HG03039 (cell line): Measurements from ENCODE around the gene TBX15.

Source experiments
- ATAC-seq: cut with Tn5 transposase; IDR thresholded peaks from one replicate; pipeline ENCODE4 v1.9.1; 2021; ENCODE audit warnings: mild to moderate bottlenecking, moderate library complexity; ENCODE audit not compliant: unreplicated experiment

Gene TBX15

DNA sequence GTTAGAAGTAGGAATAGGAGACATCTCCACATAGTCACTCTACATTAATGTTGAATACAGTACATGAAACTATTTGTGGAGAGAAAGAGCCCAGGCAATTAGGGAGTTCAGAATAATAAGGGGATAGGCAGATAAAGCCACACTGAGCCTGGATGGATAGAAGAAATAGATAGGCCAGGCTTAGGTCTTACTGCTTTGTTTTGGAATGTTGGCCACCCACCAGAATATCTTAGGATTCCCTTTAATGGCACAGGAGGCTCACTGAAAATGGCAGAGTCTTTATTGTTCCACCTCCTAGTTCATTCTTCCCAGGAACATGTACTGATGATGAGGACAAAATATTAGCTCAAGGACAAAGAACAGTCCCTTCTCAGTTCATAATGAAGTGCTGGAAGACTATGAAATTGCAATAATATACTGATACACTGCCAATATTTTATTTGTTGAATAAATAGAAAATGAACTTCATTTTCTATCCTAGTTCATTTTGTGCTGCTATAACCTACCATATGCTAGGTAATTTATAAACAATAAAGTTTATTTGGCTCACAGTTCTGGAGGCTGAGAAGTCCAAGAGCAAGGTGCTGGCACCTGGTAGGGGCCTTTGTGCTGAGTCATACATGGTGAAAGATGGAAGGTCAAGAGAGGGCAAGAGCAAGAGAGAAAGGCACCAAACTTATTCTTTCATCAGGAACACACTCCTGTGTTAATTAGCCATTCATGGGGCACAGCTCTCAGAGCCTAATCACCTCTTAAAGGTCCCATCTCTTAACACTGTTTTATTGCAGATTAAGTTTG is 87.3 kb downstream of the TBX15 start:
- ATAC-seq = no peak

DNA sequence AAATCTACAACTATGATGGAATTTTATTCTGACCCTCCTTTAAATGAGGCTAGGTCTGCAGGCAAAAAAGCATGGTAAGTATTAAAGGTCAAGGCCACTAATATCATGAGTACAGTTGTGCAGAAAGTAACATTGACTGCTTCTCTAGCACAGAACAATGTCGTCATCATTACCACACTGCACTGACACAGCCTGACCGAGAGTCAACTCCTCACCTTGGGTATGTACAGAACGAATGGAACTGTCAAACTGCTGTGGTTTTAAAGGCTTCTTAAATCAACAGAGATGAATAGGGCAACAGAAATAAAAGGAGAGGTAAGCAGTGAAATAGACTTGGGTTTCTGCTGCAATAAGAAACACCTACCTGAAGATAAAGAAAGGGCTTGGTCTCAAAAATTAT is 88.8 kb downstream of the TBX15 start:
- ATAC-seq = no peak

DNA sequence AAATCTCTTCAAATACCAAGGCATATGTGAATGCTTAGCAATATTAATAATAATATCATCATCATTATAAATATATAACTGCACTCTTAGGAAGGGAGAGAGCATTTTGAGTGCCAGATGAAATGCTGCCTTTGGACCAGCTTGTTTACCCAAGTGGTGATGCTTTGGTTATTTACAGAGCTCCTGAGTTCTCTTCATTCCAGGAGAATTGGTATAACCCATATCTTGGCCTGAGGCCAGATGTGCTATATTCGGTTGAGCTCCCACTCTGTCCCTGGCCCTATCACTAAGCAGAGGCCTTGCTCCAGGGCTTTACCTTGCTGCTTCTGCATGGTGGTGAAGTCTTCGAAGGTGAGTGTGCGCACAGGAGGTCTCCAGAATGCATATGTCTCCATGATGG is 89.4 kb downstream of the TBX15 start:
- no peak for ATAC-seq

DNA sequence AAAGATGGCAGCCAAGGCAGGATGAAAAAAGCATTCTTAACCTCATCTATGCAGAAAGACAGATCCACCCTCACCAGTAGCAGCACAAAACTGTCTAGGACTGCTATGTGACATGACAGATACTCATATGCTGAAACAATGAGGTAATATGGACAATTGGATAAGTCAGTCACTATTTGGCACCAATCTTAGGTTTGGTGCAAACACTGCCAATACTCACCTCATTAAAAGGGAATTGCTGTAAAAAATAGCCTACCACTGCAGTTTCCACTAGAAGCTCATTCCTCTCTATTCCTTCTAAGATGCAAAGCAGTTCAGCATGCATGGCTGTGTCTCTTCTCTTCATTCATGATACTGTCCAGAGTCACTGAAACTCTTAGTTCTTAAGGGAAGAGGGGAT is 91.7 kb downstream of the TBX15 start:
- ATAC-seq = no peak

DNA sequence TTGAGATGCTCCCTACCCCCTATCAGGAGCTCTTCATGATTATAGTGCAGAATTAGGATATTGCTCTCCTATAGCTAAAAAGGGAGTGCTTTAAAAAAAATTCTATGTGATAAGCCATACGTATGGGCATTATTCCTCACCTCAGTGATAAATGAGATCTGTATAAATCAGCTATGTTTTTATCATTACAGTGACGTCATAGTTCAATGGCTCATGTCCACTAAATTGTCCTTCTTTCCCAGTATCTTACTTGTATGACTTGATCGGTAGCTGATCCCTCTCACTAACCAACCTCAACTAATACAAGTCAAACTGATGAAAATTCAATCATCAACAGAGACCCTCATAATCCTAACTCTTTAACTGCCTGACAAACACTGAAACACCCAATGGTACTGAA is 93.3 kb downstream of the TBX15 start:
- ATAC-seq = no peak

DNA sequence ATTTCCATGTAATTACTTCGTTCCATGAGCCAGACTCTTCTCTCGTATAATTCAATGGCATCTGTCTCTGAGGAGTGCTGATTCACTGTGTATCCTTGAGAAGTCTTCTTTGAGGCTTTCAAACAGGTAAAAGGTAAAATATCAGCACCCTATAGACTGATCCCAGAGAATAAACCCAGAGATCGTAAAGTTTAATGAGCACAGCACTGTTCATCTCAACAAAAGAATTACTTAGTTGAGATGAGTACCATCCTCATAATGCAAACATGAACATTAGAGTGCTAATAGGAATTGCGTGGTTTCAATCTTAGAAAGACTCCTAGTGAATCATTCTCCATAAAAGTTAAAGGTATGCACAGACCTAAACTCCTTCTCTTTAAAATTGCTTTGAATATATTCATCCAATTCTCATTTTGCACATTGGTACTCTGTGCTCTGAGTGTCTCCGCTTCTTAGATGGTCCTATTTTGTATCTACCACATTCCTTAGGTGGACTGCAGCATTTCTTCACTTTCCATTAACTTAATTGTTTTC is 97.2 kb downstream of the TBX15 start:
- no peak for ATAC-seq

DNA sequence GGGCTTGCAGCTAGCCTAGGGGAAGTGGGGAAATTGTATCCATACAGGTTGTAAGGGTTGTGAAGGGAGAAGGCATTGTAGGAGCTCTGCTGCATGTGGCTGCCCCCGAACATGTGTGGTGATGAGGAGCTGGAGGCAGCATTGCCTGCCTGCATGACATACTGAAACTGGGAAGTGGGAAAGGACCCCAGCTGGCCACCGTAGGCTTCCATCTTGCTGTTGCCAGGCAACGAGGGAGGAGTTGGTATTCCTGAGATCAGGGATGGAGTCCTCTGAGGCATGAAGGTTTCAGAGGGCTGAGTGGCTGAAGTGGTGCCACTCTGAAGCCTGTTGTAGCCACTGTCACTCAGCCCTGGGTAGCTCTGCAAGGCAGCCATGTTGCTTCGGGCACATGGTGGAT is 103.2 kb downstream of the TBX15 start:
- ATAC-seq = no peak

DNA sequence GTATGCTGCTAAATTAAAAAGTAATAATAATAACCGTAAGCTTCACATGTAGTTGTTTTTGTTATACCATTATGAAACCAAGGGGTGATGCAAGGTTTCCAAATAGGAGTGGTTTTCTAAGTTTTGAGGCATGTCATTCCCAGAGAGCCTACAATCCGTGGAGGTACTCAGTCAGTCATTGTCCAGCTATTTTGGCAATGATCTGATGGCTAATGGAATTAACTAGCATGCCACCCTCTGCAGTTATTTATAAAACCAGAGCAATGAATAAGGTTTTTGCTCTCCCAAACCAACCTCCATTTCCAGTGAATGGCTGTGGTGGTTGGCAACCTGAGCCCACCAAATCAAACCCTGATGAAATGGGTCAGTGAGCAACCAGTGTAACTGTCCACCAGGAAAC is 106.4 kb downstream of the TBX15 start:
- ATAC-seq = no peak

DNA sequence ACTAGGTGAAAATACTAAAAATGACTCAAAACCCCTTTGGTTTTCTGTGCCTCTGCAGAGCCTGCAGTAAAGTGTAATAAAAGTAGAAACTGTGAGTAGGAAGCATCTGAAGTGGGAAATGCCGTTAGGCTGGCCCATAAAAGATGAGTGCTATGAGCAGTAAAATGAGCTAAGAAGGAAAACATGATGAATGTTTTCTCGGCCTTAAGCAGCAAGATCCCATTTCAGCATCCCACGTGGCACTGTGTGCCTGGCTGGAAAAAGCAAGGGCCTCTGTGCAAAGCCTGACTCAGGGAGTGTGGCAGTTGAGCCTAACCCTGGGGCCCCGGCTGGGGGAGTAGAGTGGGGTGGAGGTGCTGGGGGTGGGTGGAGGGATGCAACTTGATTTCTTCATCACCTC is 109.5 kb downstream of the TBX15 start:
- ATAC-seq = no peak

DNA sequence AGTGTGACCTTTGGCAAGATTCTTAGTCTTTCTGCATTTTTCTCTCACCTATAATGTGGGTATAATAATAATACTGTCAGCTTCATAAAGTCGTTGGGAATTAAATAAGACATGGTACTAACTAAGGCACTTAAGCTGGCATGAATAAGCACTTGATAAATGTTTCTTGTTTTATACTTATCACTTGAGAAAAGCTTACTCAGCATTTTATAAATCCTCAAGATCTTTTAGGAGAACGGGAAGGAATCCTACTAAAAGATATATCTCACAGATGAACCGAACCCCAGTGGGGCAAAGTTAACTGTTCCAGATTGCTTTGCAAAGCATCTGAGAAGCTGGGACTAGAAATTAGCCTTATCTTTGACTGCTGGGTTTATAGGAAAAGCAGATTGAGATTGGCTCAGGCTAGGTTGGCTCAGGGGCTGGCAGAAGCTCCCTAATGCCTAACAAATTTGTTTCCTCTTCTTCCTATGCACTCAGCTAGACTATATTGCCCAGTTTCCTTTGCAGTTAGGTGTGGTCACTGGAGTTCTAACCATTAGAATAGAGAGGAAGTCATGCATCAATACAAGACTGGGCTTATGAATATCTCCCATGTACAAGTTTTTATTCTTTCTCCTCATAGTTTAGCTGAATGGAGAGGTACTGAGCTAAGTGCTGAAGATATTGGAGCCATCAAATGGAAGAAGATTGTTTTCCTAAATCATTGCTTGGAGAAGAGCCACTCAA is 110.3 kb downstream of the TBX15 start:
- ATAC-seq = no peak

DNA sequence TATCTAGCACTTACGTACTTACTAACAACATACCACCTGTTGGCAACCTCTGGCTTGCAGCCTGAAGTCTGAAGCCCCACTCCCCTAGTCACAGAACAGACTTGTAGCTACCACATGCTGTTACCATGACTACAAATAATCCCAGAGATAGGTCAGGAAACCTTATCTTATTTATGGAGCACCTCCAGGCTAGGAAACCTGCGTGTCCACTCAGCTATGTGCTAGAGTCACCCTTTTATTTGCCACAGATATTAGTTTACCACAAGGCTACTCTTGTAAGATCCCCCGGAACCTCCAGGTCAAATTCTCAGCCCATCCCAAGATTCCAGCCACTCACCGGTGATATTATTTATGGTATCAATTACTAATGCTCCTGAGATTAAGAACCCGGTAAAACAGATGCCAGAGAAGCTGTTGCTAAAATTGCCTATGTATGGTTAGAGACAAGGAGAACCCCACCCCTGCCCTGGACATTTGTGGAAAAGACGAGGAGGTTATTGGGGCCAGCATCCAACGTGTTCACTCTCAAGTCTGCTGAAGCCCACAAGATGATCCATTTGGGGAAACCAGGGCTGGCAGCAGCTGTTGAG is 116.5 kb downstream of the TBX15 start:
- ATAC-seq = no peak

DNA sequence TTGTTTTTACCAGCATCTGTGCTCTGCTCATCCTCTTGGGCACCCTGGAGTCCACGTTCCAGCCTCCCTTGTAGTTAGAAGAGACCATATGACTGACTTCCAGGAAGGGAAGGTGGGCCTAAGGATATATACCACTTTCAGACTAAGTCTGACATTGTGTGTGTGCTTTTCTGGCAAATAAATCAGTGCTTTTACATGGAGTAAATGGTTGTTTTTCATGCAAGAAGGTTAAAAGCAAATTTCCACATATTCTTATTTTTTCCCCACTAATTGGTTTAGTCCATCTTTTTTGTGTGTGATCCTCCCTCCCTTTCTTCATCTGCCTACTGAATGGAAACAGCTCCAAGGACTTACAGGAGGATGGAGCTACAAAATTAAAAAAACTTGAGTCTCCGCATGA is 119.8 kb downstream of the TBX15 start:
- no peak for ATAC-seq

DNA sequence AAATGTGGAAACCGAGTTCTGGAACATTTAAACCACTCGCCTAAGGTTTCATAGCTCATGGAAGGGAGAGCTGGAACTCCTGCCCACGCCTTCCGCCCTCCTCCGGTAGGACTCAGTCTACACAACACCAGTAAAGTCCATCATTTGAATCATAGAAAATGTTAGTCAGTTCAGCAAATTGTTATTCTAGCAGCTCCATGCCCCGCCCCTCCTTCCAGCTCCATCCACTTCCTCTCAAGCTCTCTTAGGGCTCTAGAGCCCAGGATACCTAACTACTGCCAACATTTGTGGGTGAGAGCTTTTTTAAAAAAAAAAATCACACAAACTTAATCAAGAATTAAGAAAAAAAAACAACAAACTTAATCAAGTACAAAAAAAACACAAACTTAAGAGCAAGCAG is 121.8 kb downstream of the TBX15 start:
- ATAC-seq = no peak

DNA sequence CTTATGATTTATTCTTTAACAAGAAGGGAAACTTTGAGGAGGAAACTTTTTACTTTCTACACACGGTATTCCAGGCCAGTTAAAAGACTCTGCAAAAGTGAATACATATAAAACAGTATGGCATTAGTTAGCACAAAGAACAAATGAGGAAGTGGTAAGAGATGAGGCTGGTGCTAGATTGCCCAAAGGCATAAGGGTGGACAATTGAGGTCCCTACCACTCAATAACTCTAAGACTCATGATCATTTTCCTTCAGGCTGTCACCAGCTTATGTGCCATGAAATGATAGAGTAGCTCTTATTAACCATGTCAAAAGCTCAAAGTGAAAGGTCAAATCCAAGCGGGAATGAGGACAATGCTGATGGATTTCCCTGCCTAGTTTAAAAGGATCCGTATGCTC is 124.5 kb downstream of the TBX15 start:
- no peak for ATAC-seq

DNA sequence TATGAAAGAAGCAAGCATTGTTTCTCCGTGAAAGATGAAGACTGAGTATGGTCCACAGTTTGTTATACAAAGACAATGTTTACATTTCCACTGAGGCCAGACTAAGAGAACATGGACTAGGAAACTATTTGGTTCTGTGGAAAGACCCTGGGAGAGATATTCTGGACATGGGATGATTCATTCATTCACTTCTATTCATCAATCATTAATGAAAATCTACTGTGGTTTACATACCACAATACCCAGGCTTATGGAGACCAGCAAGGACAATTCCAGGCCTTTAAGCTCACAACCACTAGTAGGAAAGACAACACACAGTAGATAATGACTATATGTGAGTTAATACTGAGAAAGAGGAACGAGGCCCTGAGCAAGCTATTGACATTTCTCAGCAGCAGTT is 125.4 kb downstream of the TBX15 start:
- no peak for ATAC-seq

DNA sequence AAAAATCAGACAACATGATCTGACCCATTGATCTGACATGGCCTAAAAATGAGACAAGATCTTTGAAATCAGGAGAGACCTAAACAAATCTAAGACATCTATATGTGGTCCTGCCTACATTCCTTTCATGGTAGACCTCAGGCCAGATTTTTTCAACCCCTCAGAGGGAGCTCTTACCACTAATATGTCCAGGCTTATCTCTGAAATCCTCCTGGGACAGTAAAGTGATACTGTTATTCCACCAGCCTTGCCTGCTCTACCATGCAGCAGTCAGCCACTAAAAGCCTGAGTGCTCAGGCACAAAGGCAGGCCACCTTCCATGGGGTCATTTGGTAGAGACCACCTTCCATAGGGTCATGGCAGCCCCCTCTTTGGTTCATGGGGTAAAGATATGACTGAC is 126.9 kb downstream of the TBX15 start:
- no peak for ATAC-seq

DNA sequence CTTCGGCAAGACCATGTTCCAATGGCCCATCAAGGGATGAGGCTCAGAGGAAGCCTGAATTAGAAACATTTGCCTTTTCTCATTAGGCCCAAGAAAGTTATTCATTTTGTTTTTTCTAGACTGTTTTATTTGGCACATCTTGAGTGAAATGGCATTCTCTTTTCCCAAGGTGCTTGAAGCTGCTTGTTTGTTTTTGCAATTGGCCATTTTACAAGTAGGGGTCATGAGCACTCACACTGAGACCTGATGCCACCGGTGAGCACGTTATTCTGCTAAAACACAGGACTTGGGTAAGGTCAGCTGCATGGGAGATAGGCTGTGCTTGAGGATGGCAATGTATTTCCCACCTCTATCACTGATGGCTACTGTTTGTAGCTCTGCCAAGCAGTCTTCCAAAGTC is 128.1 kb downstream of the TBX15 start:
- ATAC-seq = no peak

DNA sequence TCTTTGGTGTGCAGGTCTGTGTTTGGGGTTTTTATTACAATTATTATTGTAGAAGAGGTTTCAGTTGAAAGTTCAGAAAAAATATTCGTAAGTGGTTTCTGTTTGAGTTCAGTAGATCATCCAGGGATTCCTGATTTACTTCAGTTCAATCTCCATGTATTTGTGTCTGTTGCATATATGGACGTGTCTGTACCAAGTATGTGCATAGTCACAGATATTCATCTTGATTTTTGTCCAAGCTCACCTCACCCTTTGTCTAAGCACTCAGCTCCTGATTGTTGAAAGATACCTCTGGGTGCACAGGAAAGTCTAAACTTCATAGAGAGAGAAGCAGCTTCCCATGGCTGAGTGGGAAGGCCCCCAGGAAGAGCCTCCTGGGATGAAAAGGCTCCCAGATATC is 141.7 kb downstream of the TBX15 start:
- no peak for ATAC-seq

DNA sequence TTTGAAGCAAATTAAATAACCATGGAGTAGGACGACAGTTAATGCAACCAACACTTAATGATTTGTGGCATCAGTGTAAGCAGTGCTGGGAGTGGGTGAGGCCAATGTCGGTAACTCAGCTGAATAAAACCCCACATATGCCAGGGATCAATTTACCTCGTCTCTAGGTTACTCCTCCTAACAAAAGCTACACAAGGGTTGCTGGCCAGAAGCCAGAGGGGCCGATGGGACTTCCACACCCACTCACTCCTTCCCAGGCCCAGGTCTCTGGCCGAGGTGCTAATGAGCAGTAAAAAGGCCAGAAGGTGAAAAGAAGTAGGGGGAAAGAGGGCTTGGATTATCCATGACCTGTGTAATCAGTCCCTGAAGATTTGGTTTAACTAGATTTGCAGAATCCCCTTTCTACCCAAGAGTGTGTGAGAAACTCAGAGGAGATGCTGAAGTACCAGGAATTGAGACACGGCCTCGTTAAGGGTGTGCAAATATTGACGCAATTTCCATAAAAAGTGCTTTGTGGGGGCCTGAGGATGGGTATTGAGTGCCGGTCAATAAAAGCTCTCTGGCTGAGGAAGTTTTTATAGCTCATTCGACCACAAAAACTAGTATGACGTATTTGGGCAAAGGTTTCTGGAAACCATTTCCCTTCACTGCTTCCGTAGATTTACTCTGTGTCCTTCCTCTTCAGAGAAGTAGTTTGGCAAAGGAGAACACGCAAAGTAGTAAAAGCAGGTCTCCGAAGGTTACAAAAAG is 145.5 kb downstream of the TBX15 start:
- no peak for ATAC-seq

DNA sequence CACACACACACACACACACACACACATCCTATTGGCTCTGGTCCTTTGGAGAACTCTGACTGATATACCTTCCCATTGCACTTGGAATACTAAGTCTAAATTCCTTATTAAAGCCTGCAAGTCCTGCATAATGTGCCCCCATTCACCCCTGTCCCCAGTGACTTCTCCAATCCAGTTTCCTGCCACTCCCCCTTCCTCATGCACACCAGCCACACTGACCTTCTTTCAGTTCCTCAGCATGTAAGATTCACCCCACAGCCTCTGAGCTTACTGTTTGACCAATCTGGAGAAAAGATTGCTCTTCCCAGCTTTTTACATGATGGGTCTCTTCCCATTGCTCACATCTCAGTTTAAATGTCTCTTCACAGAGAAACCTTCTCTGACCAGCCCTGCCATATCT is 146.6 kb downstream of the TBX15 start:
- ATAC-seq = no peak
